ENCODE measurements around the gene SENP1.

SENP1 gene

GRCh38 chr12:48019639-48020265 lies 86.1 kb downstream of the SENP1 start:
- DNase-seq (ENCODE audit: low read depth in 1 of 2, low spot score in 1 of 2) = no peak

- no peak for DNase-seq (ENCODE audit: low read depth in 1 of 2, low spot score in 1 of 2)
Measured at GRCh38 chr12:48018618-48018995, 87.3 kb downstream of the SENP1 start.

GRCh38 chr12:48017921-48018617 lies 87.8 kb downstream of the SENP1 start:
- no peak for DNase-seq (ENCODE audit: low read depth in 1 of 2, low spot score in 1 of 2)

- no peak for DNase-seq (ENCODE audit: low read depth in 1 of 2, low spot score in 1 of 2)
Measured at GRCh38 chr12:48017496-48017895, 88.4 kb downstream of the SENP1 start.

- DNase-seq (ENCODE audit: low read depth in 1 of 2, low spot score in 1 of 2) = no peak
Measured at GRCh38 chr12:48016373-48017020, 89.4 kb downstream of the SENP1 start.

- no peak for DNase-seq (ENCODE audit: low read depth in 1 of 2, low spot score in 1 of 2)
Measured at GRCh38 chr12:48015954-48016353, 89.9 kb downstream of the SENP1 start.

- no peak for DNase-seq (ENCODE audit: low read depth in 1 of 2, low spot score in 1 of 2)
Measured at GRCh38 chr12:48015129-48015528, 90.8 kb downstream of the SENP1 start.

GRCh38 chr12:48013287-48013686 lies 92.6 kb downstream of the SENP1 start:
- DNase-seq (ENCODE audit: low read depth in 1 of 2, low spot score in 1 of 2) = no peak

GRCh38 chr12:48012070-48012469 lies 93.8 kb downstream of the SENP1 start:
- DNase-seq (ENCODE audit: low read depth in 1 of 2, low spot score in 1 of 2) = no peak

GRCh38 chr12:48010366-48010970 lies 95.4 kb downstream of the SENP1 start:
- no peak for DNase-seq (ENCODE audit: low read depth in 1 of 2, low spot score in 1 of 2)

GRCh38 chr12:48009471-48009870 lies 96.4 kb downstream of the SENP1 start:
- DNase-seq (ENCODE audit: low read depth in 1 of 2, low spot score in 1 of 2) = no peak

GRCh38 chr12:48008950-48009349 lies 96.9 kb downstream of the SENP1 start:
- DNase-seq (ENCODE audit: low read depth in 1 of 2, low spot score in 1 of 2) = no peak

- no peak for DNase-seq (ENCODE audit: low read depth in 1 of 2, low spot score in 1 of 2)
Measured at GRCh38 chr12:48008349-48008748, 97.5 kb downstream of the SENP1 start.

GRCh38 chr12:48007206-48007605 lies 98.7 kb downstream of the SENP1 start:
- DNase-seq (ENCODE audit: low read depth in 1 of 2, low spot score in 1 of 2) = no peak

GRCh38 chr12:48005750-48006021 lies 100.2 kb downstream of the SENP1 start:
- no peak for DNase-seq (ENCODE audit: low read depth in 1 of 2, low spot score in 1 of 2)

GRCh38 chr12:48005001-48005749 lies 100.7 kb downstream of the SENP1 start:
- DNase-seq (ENCODE audit: low read depth in 1 of 2, low spot score in 1 of 2) = no peak

GRCh38 chr12:48004053-48004941 lies 101.6 kb downstream of the SENP1 start, which contains the start of gene COL2A1:
Gene COL2A1, minus strand, starts transcription at chr12:48004476. Its CDS starts 155 bp downstream, at chr12:48004321.
- no peak for DNase-seq (ENCODE audit: low read depth in 1 of 2, low spot score in 1 of 2)

GRCh38 chr12:48003226-48004052 lies 102.4 kb downstream of the SENP1 start:
- DNase-seq (ENCODE audit: low read depth in 1 of 2, low spot score in 1 of 2) = no peak

GRCh38 chr12:48002773-48003218 lies 103.1 kb downstream of the SENP1 start:
- DNase-seq (ENCODE audit: low read depth in 1 of 2, low spot score in 1 of 2) = no peak

GRCh38 chr12:48002414-48002730 lies 103.5 kb downstream of the SENP1 start:
- no peak for DNase-seq (ENCODE audit: low read depth in 1 of 2, low spot score in 1 of 2)

Data from activated T-helper 1 cell treated with anti-CD3 and anti-CD28 coated beads, Interleukin-2, amount 50 U/mL, for 16 hours (primary cell).